ENCODE data around the gene ZFPM1.
A peak's percentile ranks its signal among the peaks of the same experiment; 100 is the strongest.

DNA sequence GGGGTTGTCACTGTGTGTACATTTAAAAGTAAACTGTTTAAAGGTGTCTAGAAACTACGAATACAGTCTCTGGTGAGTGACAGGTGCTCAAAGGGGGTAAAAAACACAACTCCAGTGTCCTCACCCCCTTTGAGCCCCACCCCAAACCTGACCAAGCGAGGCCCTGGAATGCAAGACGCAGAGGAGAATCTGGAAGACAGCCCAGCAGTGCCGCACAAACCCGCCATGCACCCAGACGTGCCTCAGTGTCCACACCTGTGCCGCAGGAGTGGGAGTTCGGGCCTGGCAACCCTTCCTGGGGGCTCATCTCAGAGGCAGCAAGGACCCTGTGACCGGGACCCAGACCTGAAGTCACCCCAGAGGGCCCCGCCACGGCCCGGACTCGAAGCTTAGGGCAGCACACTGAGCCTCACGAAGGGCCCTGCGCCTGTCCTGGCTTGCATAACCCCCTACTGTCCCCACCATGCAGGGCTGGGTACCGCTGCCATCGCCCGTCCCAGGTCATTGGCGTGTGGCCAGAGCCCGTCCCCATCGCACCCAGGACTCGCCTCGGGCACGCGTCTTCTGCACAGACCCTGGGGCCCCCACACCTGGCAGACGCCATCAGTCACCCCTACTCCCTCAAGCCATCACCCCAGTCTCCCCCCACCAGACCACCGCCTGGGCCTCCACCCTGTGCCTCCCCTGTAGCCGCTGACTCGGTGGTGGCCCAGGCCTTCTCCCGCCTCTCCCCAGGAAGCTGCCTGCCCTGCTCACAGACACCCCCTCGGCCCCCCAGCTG lies 84.1 kb downstream of the ZFPM1 start:
- TF ChIP-seq CTCF (IDR thresholded peaks at IDR 0.05) (peak; percentile 17), ZFX (IDR thresholded peaks at IDR 0.05; ENCODE audit: borderline replicate concordance) (no peak)

Measured in 22Rv1 (cell line).